HTR-8/SVneo (cell line): ENCODE data around the gene PREB.
A peak's percentile ranks its signal among the peaks of the same experiment; 100 is the strongest.

ENCODE experiments used
- DNase-seq: peaks from one replicate; pipeline ENCODE4 v3.0.0; 2011; ENCODE audit warnings: low spot score, mixed read lengths; ENCODE audit not compliant: insufficient read length
- FAIRE-seq: peaks from 2 replicates; lab custom pipeline; 2011; peaks lifted over from hg19 to GRCh38; lab: Jason Lieb, UNC

PREB gene

DNA sequence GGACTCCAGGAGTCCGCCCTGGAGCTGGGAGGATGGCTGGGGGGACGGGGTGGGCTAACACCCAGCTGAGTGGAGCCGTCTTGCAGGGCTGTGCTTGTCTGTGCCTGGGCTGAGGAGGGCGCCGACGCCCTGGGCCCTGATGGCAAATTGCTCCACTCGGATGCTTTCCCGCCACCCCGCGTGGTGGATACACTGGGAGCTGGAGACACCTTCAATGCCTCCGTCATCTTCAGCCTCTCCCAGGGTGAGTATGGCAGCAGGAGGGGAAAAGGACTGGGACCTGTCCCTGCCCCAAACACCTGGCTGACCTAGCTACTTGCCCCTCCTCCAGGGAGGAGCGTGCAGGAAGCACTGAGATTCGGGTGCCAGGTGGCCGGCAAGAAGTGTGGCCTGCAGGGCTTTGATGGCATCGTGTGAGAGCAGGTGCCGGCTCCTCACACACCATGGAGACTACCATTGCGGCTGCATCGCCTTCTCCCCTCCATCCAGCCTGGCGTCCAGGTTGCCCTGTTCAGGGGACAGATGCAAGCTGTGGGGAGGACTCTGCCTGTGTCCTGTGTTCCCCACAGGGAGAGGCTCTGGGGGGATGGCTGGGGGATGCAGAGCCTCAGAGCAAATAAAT, 35.0 kb downstream of the PREB start:
- no peak for FAIRE-seq
- DNase-seq, result no peak

DNA sequence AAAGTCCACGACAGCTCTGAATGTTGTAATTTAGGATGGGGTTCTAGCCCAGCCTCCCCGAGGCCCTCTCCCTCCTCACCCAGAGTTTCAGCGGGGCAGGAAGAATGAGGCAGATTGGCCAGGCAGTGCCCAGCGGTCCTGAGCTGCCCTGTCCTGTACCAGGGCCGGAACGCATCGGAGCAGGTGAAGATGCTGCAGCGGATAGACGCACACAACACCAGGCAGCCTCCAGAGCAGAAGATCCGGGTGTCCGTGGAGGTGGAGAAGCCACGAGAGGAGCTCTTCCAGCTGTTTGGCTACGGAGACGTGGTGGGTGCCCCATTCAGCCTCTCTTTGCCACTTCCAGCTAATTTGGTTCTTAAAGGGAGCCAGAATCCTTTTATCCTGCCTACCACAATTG, 37.1 kb downstream of the PREB start:
- FAIRE-seq, result no peak
- no peak for DNase-seq

DNA sequence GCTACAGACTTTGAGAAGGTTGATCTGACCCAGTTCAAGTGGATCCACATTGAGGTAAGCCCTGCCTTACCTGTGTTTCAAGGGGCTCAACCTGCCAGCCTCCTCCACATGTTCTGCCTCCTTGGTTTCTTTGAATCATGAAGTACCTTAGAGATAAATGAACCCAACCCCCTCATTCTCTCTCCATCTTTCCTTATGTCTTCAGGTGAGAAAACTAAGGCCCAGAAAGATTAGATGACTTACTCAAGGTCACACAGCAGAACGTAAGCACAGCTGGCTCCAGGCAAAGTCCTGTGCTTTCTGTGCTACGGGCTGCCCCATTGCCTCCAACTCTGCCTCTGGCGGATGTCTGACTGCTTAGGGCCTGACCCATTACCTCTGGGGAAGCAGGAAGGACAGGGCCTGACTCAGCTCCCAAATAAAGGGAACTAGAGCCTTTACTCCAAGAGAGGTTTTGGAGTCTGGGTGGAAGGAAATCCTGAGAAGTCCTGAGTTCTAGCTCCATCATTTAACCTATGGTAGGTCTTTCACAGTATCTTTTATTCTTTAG, 37.6 kb downstream of the PREB start:
- no peak for FAIRE-seq

DNA sequence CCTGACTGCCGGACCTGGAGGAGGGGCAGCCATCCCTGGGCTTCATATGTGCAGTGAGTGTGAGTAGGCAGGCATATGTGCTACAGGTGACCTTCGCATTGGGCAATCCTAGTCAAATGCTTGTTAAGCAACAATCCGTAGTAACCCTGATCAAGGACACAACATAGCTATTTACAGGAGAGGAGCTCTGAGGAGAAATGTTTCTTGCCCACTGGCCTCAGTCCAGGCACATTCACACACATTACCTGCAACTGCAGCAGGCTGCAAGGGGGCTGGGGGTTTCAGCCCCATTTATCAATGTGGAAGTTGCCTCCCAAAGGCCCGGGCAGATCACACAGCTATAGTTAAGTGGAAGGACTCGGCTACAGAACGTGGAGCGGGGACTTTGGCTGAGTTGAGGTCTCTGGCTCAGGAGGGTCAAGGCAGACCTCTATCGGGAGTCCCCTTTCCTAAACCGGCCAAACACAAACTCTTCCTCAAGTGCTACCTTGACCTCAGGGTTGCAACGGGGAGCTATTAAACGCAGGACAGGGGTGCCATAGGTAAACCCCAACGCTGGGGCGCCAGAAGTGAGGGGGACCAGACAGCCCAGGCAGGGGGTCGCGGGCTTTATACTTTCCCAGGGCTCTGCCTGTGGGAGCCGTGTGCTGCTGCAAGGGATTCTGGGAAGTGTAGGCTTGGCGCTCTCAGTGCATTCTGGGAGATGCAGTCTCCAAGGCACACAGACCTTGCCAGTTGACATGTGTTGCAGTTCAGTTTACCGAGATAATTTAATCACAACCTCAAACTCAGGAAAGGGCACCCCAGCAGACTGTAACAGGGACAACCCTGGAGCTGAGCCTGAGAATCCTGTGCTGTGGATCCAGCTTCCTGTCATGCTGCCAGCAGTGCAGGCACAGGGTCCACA, 38.4 kb downstream of the PREB start:
- DNase-seq (peak; percentile 64), FAIRE-seq (no peak)

More for the DNA sequence above, 37.6 kb downstream of the PREB start:
- no peak for DNase-seq

DNA sequence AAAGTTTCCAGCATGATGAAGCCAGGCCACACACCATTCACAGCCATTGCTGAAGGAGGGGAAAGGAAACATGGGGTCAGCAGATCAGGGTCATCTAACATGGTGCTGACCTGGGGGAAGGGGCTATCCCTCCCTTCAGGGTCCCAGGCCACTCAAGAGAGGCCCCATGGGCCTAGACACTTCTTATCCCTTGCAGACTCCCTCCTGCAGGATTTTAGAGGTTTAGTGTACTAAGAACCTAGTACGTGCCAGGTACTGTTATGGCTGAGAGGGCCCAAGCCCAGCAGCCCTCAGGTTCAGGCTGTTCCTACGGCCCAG, 39.0 kb downstream of the PREB start:
- DNase-seq (no peak), FAIRE-seq (no peak)

DNA sequence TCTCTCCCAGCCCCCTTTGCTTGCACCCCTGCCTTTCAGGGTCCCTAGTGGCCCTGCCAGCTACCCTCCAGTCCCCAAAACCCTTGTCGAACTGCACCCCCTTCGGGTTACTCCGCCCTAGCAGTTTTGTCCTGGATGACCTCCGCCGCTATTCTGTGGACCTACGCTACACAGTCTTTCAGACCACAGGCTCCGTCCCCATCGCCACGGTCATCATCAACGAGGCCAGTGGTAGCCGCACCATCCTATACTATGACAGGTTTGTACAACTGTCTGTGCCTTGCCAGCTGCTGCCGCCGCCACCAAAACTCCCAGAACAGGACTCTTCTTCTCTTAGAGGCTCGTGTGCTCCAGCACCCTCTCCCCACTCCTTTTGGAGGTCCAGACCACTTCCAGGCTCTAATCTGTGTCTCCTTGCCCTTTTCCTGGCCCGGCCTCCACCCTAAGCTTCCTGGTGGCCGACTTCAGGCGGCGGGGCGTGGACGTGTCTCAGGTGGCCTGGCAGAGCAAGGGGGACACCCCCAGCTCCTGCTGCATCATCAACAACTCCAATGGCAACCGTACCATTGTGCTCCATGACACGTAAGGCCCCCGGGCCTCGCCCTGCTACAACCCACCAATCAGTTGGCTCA, 40.0 kb downstream of the PREB start:
- DNase-seq (no peak), FAIRE-seq (no peak)

DNA sequence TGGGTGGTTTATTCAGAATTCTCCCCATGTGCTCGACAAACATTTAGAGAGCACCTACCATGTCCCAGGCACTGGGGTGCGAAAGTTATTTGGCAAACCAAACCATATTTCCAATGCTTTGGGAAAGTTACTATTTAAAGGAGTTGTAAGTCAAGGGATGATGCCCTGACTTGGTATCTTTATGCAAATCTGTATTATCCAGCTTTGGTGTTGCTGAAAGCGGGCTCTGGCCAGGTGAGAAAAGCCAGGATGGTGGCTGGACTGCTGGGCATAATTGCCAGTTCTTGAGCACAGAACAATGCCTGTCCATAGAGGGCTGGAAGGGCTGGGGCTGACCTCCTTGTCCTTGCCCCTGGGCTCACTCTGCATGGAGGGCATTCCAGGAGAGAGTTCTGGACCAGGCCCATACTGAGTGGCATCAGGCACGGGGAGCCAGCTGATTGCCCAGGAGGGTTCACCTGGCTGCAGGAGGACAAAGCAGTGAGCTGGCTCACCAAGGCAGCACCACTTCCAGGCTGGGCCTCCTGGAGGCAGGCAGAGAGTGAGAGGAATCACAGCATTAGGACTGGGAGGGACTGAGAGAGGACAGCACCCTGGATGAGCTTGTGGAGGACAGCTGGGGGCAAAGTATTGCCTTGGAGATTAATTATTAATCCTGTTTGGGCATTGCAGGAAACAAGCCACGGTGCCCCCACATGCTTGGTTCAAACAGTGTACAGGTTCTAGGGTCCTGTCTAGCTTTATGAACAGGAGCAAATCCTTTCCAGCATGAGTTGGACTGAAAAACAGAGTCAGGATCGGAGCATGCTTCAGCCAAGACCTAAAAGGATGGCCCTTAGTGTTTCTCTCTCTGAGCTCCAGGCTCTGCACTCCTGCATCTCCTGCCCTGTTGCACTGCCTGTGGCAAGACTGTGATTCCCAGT, 40.7 kb downstream of the PREB start:
- DNase-seq (no peak), FAIRE-seq (no peak)

DNA sequence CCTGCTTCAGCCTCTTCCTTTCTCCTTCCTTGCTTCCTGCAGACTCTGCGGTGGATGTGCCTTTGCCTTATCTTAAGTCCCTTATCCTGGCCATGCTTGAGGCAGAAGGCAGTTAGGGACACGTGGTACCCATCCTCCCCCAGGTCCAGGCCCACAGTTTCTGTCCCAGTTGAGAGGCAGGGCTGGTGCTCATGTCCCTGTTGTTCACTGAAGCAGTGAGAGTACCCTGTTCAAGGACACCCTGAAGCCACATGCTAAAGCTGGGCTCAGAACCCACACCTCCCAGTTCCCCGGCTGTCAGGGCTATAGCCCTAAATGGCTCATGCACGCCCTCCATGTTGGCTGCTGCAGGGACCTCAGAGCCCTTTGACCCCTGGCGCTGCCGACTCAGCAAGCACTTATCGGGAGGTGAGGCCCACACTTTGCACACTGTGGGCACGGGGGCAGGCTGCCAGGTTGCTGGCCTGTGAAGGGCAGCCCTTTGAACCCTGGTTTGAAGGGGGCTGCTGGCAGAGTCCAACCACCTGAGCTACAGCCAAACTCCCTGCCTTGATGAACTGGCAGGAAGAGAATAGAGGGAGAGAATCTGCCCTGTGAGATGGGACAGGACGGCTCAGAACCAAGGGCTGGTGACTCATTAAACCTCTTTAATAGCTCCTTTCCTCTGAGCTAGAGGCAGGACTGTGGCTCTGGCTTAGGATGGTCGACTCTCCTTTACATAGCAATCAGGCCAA, 41.6 kb downstream of the PREB start:
- no peak for DNase-seq

DNA sequence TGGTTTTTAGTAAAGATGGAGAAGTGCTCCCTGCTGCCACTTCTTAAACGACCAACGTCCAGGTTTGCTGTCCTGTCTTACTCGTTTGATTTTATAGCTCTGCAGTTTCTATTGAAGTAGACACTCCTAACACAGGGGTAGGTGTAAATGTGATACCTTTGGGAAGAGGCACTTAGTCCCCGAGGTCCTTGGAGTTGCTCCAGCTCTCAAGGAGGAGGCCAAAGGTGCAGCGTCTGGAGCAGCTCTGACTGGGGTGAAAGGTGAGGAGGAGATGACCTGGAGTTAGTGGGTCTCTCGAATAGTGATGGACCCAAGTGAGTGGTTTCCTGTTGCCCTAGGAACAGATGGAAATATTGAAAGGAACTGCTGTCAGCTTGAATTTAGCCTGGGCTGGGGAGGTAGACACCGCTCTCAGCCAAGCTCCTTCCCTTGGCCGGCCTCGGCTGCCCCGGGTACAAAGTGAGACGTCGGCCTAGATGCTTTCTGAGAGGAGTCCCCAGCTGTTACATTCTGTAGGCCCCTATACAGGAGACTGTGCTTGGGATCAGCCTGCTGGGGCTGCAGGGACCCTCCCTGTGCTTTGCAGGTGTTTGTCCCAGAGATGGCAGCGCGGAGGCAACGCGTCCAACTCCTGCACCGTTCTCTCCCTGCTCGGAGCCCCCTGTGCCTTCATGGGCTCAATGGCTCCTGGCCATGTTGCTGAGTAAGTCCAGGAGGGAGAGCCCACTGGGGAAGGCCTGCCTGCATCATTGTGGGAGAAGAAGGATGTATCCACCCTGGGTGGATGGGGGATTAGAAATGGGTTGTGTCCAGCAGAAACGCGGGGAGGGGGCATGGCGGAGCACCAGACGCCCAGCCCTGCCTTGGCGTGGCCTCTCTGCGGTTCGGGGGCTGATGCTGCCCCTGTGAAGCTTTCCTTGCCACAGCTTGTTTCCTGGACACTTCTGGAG, 42.4 kb downstream of the PREB start:
- FAIRE-seq (no peak), DNase-seq (no peak)

More for the DNA sequence above, 41.6 kb downstream of the PREB start:
- no peak for FAIRE-seq

DNA sequence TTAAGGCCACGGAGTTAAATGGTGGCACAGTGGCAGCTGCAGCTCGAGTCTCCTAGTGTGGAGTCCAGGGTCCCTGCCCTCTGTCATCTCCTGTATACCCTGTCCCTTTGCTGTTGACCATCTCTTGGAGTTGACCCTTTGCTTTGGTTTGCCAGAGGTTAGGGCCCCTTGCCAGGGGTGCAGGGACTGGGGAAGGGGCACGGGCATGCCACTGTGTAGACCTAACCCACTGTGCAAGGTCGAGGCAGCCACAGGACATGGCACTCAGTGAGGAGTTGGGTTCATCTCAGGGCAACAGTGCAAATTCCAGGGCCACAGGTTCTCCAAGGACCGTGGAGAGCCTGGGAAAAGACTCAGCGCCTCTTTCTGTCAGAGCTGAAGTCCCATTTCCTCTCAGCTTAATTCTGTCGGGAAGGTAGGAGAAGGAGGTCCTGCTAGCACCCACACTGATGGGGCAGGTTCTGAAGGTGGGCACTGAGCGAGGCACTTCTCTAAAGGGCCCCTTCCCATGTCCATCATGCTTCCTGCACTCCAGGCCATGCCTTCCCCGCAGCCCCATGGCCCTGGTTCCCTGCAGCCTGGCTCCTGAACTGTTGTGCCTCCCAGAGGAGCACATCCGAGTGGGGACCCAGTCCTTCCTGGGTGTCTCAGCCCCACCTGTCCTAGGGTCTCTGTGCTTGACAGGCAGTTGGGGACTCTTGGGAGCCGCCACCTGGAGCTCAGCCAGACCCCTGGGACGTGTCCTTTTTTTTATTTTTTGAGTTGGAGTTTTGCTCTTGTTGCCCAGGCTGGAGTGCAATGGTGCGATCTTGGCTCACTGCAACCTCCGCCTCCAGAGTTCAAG, 45.1 kb downstream of the PREB start:
- FAIRE-seq (no peak), DNase-seq (no peak)

DNA sequence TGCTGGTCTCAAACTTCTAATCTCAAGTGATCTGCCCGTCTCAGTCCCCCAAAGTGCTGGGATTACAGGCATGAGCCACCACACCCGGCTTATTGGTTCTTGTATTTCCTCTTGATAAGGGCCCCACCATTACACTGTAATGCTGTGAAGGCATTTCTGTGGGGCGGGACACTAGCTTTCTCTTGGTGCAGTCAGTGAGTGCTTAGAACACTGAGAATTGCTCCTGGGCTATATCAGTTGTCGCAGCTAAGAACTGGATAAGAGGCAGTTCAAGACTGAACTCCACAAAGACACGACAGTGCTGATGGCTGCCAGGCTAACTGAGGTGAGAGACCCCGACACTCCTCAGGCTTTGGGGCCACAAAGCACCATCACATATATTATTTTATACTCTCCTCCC, 45.8 kb downstream of the PREB start:
- DNase-seq, result no peak
- no peak for FAIRE-seq

DNA sequence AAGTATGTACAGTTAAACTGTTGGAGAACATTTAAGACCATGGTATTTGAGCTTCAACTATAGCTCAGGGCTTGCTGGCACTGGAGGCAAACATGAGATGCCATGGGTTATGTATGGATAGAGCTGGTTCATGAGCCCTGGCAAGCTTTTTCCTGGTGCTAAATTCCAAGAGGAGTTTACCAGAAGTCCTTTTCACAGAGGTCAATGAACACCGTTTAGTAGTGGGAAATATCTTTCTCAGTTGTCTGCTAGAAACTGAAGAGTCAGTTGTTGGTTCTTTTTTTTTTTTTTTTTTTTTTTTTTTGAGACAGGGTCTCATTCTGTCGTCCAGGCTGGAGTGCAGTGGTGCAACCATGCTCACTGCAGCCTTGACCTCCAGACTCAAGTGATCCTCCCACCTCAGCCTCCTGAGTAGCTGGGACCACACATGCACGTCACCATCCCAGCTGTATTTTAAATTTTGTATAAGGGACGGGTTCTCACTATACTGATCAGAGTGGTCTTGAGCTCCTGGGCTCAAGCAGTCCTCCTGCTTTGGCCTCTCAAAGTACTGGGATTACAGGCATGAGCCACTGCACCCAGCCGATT, 46.5 kb downstream of the PREB start:
- no peak for DNase-seq
- FAIRE-seq, result no peak

DNA sequence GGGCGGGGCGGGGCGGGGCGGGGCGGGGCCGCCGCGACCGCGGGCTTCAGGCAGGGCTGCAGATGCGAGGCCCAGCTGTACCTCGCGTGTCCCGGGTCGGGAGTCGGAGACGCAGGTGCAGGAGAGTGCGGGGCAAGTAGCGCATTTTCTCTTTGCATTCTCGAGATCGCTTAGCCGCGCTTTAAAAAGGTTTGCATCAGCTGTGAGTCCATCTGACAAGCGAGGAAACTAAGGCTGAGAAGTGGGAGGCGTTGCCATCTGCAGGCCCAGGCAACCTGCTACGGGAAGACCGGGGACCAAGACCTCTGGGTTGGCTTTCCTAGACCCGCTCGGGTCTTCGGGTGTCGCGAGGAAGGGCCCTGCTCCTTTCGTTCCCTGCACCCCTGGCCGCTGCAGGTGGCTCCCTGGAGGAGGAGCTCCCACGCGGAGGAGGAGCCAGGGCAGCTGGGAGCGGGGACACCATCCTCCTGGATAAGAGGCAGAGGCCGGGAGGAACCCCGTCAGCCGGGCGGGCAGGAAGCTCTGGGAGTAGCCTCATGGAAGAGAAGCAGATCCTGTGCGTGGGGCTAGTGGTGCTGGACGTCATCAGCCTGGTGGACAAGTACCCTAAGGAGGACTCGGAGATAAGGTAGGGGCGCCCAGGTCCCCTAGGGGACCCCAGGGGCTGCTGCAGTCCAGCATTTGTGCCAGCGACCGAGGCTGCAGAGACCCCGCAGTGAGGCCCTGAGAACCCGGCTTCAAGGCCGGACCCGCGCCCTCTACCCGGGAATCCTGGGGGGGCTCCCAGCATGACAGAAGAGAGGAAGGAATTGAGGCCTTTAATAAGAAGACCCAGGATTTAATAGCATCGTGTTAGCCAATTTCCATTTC, 47.5 kb downstream of the PREB start, which contains the start of gene KHK:
Gene KHK (plus strand): TSS at position 49 of the 870 bp plus-strand sequence. CDS start 488 bp downstream, at position 537.
- DNase-seq, result peak; percentile 77
- FAIRE-seq, result peak; percentile 48

DNA sequence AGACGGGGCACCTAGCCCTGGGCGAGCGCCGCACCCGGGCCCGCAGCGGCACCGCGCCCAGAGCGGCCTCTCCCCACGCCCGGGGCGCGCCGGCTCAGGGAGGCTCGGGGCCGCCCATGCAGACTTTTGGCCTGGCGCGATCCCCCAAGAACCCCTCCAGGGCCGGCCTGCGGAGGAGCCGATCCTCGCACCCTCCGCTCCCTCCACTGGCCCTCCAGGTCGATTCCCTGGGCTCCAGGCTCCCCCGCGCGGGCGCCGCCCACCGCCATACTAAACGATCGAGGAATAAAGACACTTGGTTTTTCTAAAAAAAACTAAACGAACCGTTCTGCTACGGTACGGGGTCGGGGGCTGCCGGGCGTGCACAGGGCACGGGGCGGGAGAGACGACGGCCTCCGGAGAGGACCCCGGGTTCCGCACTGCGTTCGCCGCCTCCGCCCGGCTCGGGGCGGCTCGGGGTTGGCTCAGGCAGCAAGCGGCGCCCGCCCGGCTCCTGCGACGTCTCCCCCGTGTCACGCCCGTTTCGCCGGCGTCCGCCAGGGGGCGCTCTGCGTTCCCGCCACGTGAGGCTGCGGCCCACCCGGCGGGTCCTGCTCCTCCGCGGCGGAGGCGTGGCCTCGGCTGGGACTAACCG, 48.2 kb downstream of the PREB start:
- peak; percentile 94 for FAIRE-seq
- DNase-seq, result peak; percentile 97

DNA sequence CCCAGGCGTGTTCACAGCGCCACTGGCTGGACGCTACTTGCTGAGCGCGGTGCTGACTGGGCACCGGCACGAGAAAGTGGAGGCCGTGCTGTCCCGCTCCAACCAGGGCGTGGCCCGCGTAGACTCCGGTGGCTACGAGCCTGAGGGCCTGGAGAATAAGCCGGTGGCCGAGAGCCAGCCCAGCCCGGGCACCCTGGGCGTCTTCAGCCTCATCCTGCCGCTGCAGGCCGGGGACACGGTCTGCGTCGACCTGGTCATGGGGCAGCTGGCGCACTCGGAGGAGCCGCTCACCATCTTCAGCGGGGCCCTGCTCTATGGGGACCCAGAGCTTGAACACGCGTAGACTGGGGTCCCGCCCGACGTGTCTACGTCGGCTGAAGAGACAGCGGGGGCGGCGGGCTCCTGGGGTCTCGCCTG, 48.8 kb downstream of the PREB start:
- DNase-seq, result no peak
- FAIRE-seq, result peak; percentile 73
